ENCODE results near the gene ZNF367. TPM values are rescaled to one million over a fixed set of nuclear protein-coding genes. Genes with fewer than 3 reads are reported as not detected.

Gene ZNF367
- total RNA-seq, 4 donors from 2014 or later = 2.2 to 7.1 (median 4.6) TPM

DNA sequence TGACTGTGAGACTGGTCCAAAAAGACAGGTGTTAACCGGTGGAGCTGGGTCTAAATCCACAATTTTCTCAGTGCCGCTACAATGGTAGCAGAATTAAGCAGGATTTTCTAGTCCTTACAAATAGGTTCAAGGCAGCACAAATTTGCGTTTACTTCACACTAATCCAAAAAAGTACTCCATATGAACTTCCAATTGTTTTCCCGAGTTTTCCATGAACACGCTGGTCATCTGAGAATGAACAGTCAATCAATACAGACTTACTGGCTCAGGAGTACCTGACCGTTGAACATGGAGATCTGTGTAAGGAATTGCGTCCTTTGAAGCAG, 35.4 kb downstream of the ZNF367 start:
- peak overlapping the region; percentile 83 to 94 (median 92) for H3K27ac ChIP-seq
- H3K9me3 ChIP-seq = no peaks in the 10 kb centered on the region
- H3K4me3 ChIP-seq = peak overlapping the region; percentile 73 to 97 (median 83)
- H3K36me3 ChIP-seq = peaks cover 0 to under 1% (median 0%) of the 10 kb centered on the region in 3 donors
- no peaks in the 10 kb centered on the region for H3K27me3 ChIP-seq
- intact Hi-C loops (cut with DNase I) = no loop called here
- no peak for DNase-seq
- H3K4me1 ChIP-seq = peaks cover 11 to 29% (median 14%) of the 10 kb centered on the region in 3 donors
- TF ChIP-seq, protein P1, sequence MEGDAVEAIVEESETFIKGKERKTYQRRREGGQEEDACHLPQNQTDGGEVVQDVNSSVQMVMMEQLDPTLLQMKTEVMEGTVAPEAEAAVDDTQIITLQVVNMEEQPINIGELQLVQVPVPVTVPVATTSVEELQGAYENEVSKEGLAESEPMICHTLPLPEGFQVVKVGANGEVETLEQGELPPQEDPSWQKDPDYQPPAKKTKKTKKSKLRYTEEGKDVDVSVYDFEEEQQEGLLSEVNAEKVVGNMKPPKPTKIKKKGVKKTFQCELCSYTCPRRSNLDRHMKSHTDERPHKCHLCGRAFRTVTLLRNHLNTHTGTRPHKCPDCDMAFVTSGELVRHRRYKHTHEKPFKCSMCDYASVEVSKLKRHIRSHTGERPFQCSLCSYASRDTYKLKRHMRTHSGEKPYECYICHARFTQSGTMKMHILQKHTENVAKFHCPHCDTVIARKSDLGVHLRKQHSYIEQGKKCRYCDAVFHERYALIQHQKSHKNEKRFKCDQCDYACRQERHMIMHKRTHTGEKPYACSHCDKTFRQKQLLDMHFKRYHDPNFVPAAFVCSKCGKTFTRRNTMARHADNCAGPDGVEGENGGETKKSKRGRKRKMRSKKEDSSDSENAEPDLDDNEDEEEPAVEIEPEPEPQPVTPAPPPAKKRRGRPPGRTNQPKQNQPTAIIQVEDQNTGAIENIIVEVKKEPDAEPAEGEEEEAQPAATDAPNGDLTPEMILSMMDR (IDR thresholded peaks at IDR 0.05) = no peak
- TF ChIP-seq POLR2A (IDR thresholded peaks at IDR 0.05) = no peak
- 20 to 24% methylated on average over 7 of the region's 7 CpGs for WGBS, 2 donors

DNA sequence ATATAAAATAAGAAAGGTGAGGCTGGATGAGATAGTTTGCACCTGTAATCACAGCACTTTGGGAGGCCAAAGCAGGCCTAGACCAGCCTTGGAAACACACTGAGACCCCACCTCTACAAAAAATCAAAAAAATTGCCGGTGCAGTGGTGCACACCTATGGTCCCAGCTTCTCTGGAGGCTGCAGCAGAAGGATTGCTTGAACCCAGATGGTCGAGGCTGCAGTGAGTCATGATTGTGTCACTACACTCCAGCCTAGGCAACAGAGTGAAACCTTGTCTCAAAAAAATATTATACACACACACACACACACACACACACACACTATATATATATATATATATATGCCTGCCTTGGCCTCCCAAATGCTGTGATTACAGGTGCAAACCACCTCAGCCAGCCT, 36.0 kb downstream of the ZNF367 start:
- intact Hi-C loops (cut with DNase I) = no loop called here
- Histone ChIP-seq H3K4me1 (peaks cover 11 to 35% (median 14%) of the 10 kb centered on the region in 3 donors), H3K27me3 (no peaks in the 10 kb centered on the region), H3K9me3 (no peaks in the 10 kb centered on the region), H3K27ac (peak overlapping the region in 1 of 4 donors; percentile 83), H3K36me3 (no peaks in the 10 kb centered on the region), H3K4me3 (peak overlapping the region in 2 of 4 donors; percentile 85 to 97)
- no peak for DNase-seq
- TF ChIP-seq, protein P1 (IDR thresholded peaks at IDR 0.05) = no peak
- no peak for TF ChIP-seq POLR2A (IDR thresholded peaks at IDR 0.05)
- 63 to 65% methylated on average over 2 of the region's 2 CpGs for WGBS, 2 donors

DNA sequence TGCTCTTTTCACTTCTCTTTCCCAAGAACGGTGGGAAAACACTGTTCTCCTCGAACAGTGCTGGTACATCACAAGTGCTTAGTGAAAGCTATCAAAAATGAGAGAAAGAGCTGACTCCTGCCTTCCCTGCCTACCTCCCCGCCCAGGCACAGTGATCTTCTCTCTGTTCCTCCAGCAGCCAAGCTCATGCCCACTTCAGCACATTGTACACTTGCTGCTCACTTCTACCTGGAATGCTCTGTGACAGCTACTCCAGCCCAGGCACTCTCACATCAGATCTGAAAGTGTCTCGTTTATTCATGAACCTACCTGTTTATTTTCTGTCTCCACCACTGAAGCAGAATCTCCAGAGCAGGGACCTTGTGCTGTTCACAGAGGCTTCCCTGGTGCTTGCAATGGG, 36.5 kb downstream of the ZNF367 start:
- H3K9me3 ChIP-seq = no peaks in the 10 kb centered on the region
- no peak overlapping the region for H3K4me3 ChIP-seq
- DNase-seq = no peak
- H3K4me1 ChIP-seq = peaks cover 11 to 37% (median 14%) of the 10 kb centered on the region in 3 donors
- 86 to 90% methylated on average over 4 of the region's 4 CpGs for WGBS, 2 donors
- H3K27me3 ChIP-seq = no peaks in the 10 kb centered on the region
- H3K27ac ChIP-seq = no peak overlapping the region
- TF ChIP-seq, protein P1 (IDR thresholded peaks at IDR 0.05) = no peak
- no peak for TF ChIP-seq POLR2A (IDR thresholded peaks at IDR 0.05)
- H3K36me3 ChIP-seq = peaks cover 0 to 2% (median 0%) of the 10 kb centered on the region in 3 donors
- intact Hi-C loops (cut with DNase I) = no loop called here

DNA sequence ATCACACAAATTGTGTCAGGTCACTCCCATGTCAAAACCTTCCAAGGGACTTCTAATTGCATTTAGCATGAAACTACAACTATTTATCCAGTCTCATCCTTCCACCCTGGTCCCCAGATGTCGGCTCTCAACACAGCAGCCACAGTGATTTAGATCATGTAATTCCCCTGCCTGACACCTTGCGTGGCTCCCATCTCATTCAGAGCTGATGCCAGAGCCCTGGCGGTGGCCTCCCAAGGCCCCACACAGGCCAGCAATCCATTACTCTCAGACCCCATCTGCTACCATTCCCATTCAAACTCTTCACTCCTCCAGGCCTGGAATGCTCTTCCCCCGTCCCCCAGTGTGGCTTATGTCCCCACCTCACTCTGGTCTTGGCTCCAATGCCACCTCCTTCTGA, 37.0 kb downstream of the ZNF367 start:
- no peak overlapping the region for H3K27ac ChIP-seq
- no peak for TF ChIP-seq POLR2A (IDR thresholded peaks at IDR 0.05)
- TF ChIP-seq, protein P1 (IDR thresholded peaks at IDR 0.05) = no peak
- no peak for DNase-seq
- peaks cover 11 to 37% (median 14%) of the 10 kb centered on the region in 3 donors for H3K4me1 ChIP-seq
- no peaks in the 10 kb centered on the region for H3K27me3 ChIP-seq
- no peaks in the 10 kb centered on the region for H3K9me3 ChIP-seq
- intact Hi-C loops (cut with DNase I) = no loop called here
- H3K36me3 ChIP-seq = peaks cover 0 to 4% (median 0%) of the 10 kb centered on the region in 3 donors
- H3K4me3 ChIP-seq = no peak overlapping the region
- 93 to 95% methylated on average over 4 of the region's 4 CpGs for WGBS, 2 donors

DNA sequence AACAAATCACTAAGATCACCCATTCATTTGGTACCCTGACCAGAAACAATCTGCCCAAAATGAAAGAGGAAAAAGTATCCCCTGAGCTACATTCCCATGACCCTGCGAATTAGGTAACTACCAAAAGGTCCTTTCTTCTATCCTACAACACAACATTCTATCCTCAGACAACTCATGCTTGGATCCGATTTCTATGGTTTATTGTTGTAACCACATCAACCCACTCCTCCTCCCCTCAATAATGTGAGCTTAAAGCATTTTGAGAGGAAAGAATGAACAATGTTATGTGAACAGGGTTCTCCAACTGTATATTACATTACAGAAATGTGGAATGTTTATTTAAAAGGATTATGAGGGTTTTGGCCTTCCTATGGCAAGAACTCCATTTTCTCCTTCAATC, 38.7 kb downstream of the ZNF367 start:
- peaks cover 0 to 11% (median 0%) of the 10 kb centered on the region in 3 donors for H3K36me3 ChIP-seq
- H3K27ac ChIP-seq = no peak overlapping the region
- H3K9me3 ChIP-seq = no peaks in the 10 kb centered on the region
- H3K27me3 ChIP-seq = no peaks in the 10 kb centered on the region
- WGBS, 2 donors = 86% methylated on average over 2 of the region's 2 CpGs
- H3K4me1 ChIP-seq = peaks cover 11 to 37% (median 14%) of the 10 kb centered on the region in 3 donors
- TF ChIP-seq, protein P1 (IDR thresholded peaks at IDR 0.05) = no peak
- TF ChIP-seq POLR2A (IDR thresholded peaks at IDR 0.05) = no peak
- intact Hi-C loops (cut with DNase I) = no loop called here
- DNase-seq = no peak
- H3K4me3 ChIP-seq = no peak overlapping the region
